Stimulated activated CD8-positive, alpha-beta memory T cell treated with anti-CD3 and anti-CD28 coated beads, Interleukin-15, amount 100 ng/mL, for 4 hours (primary cell): ENCODE results near the gene SLC47A2.
"Not testable (repeated sequence)": the region's sequence is repeated elsewhere in the genome, so short reads cannot be mapped to it uniquely, and the experiment has no call there.

Experiments used
- DNase-seq, 2 donors: peaks; one replicate each; pipeline ENCODE4 v3.0.0-alpha.2; 2020; ENCODE audit warnings: low read depth in 2 of 2

SLC47A2 gene

GRCh38 chr17:19716108-19717030, at the start of gene SLC47A2:
Gene SLC47A2 (minus strand): TSS chr17:19716584. CDS start chr17:19716555, 29 bp downstream.
- DNase-seq = no peak

GRCh38 chr17:19766016-19766415, 49.6 kb upstream of the SLC47A2 start:
- no peak for DNase-seq

GRCh38 chr17:19763991-19764390, 47.6 kb upstream of the SLC47A2 start:
- not testable (repeated sequence) for DNase-seq

GRCh38 chr17:19763416-19763815, 47.0 kb upstream of the SLC47A2 start:
- DNase-seq = no peak

- peak; percentile 13 to 23 for DNase-seq
Observed at GRCh38 chr17:19762515-19762961, 46.2 kb upstream of the SLC47A2 start.

GRCh38 chr17:19760746-19761145, 44.4 kb upstream of the SLC47A2 start:
- DNase-seq = no peak

GRCh38 chr17:19759568-19760549, 43.5 kb upstream of the SLC47A2 start:
- no peak for DNase-seq

- no peak for DNase-seq
Observed at GRCh38 chr17:19757536-19758180, 41.3 kb upstream of the SLC47A2 start.

- DNase-seq = no peak
Observed at GRCh38 chr17:19756546-19756945, 40.2 kb upstream of the SLC47A2 start.

GRCh38 chr17:19755821-19756510, 39.6 kb upstream of the SLC47A2 start:
- DNase-seq = no peak

- no peak for DNase-seq
Observed at GRCh38 chr17:19755392-19755791, 39.0 kb upstream of the SLC47A2 start.

GRCh38 chr17:19753661-19754463, 37.5 kb upstream of the SLC47A2 start:
- no peak for DNase-seq

GRCh38 chr17:19753051-19753509, 36.7 kb upstream of the SLC47A2 start:
- DNase-seq = no peak

- DNase-seq = no peak
Observed at GRCh38 chr17:19752216-19753050, 36.0 kb upstream of the SLC47A2 start.

- no peak for DNase-seq
Observed at GRCh38 chr17:19750835-19751234, 34.5 kb upstream of the SLC47A2 start.

- no peak for DNase-seq
Observed at GRCh38 chr17:19750020-19750572, 33.7 kb upstream of the SLC47A2 start.

- no peak for DNase-seq
Observed at GRCh38 chr17:19748807-19749193, 32.4 kb upstream of the SLC47A2 start.

- DNase-seq = no peak
Observed at GRCh38 chr17:19747829-19748806, 31.7 kb upstream of the SLC47A2 start, which contains the start of gene ALDH3A1. Gene ALDH3A1 (minus strand): TSS chr17:19748298. CDS start chr17:19745129, 3,169 bp downstream.
